HG02943 (cell line): ENCODE results near the gene ANKS1B.
"Not testable (repeated sequence)": the region's sequence is repeated elsewhere in the genome, so short reads cannot be mapped to it uniquely, and the experiment has no call there.

Experiments
- ATAC-seq: cut with Tn5 transposase; IDR thresholded peaks from one replicate; pipeline ENCODE4 v1.9.1; 2021; ENCODE audit warnings: mild to moderate bottlenecking, low read depth, moderate library complexity; ENCODE audit not compliant: unreplicated experiment

ANKS1B gene

DNA sequence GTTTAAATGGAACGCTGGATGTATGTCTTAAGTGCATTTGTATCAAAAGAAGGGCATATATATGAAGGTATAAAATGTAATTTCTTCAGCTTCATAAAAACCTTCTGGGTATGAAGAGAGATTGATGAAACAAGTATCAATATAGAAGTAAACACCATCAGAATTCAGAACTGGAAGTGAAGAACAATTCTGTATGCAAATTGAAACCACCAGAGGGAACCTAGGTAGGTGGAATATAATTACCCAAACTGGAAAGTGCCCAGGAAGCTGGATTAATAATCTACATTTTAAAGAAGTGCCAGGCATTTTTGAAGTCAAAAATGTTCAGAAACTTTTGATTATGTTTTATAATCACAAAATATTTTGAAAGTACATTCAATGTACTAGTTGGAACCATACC is 673.4 kb downstream of the ANKS1B start:
- no peak for ATAC-seq

DNA sequence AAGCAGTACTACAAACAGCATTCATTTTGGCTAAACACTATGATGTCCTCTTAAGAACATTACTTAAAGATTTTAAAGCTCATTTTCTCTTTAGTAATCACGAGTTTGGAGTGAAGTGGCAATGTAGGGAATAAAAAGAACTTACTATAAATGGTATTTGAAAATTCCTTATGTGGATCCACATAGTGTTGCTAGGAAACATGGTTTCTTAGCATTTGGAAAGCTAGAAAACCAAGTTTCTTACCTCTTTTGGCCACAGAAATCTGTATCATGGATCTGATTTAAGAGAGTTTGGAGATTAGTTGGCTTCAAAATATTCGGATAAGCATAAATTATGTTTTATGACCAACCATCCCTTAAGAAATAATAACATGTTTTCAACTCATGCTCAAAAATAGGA is 674.9 kb downstream of the ANKS1B start:
- no peak for ATAC-seq

DNA sequence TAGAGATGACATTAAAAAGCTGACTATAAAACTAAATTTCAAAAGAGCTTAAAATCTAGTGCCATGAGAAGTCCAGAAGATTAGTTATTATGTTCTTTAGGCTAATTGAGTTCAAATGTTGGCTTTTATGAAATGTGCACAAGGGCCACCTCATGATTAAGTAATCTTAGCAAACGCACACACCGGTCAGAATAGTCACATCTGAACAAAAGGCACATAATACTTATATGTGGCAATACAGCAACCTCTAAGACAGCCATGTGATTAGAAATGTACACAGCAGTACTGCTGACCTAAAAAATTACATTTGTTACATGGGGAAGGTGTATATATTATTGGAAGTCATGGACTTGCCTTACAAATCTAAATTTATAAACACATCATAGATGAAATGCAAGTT is 681.9 kb downstream of the ANKS1B start:
- ATAC-seq: no peak

DNA sequence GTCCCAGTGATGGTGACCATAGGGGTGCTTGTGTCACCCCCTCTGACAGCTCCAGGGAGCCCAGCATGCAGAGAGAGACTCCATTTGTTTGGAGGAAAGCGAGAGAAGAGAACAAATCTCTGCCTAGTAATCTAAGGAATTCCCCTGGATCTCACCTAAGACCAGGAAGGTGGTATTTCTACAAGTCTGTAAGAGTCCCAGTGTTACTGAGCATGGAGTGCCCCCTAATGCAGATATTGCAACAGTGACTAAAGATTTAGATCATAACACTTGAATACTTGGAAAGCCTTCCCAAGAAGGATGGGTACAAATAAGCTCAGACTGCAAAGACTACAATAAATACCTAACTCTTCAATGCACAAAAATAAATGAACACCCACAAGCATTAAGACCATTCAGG is 697.6 kb downstream of the ANKS1B start:
- no peak for ATAC-seq

DNA sequence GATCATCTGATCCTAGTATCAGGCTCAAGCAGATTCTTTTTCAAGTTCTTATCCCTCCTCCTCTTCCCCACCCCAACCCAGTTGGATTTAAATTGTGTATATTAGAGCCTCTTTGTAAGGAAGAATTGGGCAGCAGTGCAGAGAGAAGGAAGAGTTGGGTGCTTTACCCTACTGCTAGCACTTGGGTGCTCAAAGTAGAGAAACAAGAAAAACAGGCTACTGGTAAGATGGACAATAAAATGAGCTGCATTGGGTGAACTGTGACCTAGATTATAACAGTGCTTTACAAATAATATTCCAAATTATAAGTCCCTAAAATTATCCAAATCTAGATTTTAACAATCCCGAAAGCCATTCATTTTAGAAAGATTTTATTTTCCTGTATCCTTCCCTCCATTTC is 700.6 kb downstream of the ANKS1B start:
- ATAC-seq: no peak

DNA sequence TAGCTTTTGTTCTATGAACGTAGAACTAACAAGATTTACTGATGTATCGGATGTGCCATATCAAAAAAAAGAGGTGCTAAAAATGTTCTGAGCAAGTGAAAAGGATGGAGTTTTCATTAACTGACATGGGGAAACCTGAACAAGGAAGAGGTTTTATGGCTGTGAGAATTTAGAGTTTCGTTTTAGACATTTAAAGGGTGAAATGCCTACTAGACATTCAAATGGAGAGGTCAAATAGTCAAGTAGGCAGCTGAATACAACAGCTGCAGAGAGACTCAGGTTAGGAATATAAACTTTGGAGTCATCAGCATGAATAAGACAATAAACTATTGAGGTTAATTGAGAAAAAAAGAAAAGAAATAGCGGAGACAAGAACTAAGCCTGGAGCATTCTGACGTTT is 702.1 kb downstream of the ANKS1B start:
- ATAC-seq: no peak

DNA sequence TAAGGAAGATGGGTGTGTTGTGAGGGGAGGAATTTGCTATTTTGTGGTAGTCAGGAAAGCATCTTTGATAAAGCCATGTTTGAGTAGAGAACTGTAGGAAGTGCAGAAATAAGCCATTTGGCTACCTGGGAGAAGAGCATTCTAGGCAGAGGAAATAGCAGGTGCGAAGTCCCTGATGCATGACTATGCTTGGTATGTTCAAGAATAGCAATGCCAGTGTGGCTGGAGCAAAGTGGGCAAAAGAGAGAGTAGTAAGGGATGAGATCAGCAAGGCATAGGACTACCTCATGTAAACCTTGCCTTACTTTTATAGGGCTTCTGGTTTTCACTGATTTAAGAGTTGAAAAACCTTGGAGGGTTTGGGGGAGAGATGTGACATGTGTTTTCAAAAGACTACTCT is 702.6 kb downstream of the ANKS1B start:
- ATAC-seq: no peak

DNA sequence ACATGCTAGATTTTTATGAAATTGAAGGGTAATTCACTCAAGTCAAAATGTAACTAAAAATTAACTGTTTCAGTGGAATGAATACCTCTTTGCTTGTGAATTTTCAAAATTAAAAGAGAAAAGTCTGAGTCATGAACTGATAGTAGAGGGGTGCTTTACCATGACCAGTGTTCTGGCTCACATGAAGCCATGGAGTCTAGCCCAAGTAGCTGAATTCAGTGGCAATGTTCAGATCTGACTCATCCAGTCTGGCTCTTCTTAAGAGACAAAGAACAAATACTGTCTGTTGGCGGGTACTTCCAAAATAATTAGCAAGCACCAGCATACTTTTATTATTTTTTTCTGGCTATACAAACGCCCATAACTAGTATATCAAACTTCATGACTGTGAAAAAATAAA is 703.5 kb downstream of the ANKS1B start:
- ATAC-seq: no peak

DNA sequence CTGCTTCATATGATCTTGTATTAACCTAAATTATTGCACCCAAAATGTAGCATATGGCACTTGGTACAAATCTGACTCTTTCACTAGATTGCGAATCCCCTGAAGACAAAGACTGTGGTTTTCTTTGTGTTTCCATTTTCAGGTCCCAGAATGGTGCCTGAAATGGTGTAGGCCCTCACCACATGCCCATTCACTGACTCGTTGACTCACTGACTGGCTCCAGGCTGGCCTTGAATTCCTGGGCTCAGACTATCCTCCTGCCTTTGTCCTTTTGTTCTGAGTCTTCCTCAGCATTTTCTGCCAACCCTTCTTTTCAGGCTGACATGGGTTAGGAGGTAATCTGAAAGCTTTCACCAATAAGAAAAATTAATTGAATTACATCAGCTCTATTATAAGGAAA is 705.8 kb downstream of the ANKS1B start:
- no peak for ATAC-seq

DNA sequence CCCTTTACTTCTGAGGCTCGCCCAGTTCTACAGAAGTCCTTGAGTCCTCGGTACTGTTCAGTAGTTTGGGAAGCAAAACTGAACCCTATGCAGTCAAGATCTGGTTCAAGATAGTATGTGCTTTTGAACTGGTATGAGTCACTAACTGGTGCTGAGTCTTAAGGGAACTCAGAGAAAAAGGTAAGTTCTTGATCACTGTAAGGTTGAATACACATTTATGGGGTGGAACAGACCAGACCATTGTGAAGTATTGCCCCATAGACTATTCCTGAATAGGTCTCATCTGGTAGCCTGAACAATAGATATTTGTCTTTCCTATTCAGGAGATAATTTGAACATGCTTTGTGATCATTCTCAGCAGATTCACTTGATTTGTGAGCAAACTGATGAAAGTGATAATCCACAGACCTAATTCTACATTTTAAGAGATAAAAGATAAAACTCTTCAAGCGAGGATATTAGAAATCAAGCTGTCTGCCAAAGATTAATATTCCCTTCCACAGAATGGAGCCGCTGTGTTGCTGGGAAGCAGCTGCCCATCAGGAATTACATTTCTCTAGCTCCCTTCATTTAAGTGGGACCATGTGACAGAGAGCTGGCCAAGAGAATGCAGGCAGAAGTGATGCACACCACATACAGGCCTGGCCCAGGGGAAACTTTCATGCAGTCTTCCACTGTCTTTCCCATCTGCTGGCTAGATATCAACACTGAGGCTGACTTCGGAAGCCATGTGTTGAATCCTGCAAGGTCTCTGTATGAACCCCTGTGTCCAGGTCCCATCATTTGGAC is 707.0 kb downstream of the ANKS1B start:
- ATAC-seq: no peak

DNA sequence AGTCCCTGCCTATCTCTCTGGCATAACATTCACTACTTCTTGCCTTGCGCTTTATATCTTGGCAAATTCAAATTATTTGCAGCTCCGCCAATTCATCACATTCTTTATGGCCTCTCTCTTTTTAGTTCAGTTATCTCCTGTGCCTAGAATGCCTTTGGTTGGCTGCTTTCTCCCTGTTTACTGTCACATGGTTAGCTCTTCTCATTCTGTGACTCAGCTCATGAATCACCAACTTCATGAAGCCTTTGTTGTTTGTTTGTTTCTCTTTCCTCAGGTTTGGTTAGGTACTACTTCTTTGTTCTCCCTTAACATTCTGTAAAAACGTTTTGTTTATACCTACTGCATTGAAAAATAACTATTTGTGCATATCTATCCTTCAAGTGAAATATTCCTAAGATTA is 713.7 kb downstream of the ANKS1B start:
- ATAC-seq: no peak

DNA sequence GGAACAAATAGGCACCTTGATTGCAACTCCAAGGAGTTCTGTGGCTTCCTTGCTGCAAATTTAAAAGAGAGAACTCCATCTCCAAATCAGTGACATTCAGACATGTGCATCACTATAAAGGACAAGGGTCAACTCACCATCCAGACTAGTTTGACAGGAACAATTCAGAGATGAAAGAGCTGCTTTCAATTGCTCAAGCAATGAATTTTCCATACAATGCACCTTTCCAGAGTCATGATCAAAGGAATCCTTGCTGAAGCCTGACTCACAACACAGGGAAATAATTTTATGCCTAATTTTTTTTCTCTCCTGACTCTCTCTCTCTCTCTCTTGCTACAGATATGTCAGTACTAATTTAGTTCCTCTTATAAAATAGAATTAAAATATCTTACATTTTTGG is 717.7 kb downstream of the ANKS1B start:
- no peak for ATAC-seq

DNA sequence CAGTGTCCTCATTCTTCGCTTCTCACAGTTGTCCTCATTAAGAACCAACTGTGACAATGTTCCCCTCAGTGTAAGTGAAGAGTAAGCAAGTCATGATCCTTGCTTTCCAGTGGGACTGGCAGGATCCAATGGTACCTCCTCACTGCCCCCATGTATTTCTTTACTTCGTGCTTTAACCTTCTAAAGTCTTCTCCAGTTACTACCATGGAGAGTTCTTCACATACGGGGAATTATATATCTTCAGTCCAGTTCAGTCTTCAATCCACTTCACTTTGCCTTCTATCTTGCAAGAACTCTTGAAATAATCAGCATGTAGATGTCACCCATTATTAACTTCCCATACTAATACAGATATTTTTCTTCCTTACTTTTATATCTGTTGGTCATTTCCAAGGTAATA is 719.1 kb downstream of the ANKS1B start:
- ATAC-seq: no peak

DNA sequence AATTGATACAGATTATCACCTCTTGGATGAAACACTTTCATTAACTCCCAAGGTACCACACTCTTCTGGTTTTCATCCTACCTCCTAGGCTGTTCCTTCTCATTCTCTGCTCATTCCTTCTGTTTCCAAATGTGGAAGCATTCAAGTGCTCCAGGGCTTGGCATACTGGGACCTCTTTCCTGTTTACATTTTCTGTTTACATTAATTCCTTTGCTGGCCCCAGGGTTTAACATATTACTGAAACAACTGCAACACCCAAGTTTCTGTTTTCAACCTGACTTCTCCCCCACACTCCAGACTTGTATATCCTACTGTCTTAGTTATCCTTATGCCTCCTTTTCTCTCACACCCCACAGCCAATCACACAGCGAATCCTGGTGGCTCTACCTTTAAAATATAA is 723.5 kb downstream of the ANKS1B start:
- ATAC-seq: no peak

DNA sequence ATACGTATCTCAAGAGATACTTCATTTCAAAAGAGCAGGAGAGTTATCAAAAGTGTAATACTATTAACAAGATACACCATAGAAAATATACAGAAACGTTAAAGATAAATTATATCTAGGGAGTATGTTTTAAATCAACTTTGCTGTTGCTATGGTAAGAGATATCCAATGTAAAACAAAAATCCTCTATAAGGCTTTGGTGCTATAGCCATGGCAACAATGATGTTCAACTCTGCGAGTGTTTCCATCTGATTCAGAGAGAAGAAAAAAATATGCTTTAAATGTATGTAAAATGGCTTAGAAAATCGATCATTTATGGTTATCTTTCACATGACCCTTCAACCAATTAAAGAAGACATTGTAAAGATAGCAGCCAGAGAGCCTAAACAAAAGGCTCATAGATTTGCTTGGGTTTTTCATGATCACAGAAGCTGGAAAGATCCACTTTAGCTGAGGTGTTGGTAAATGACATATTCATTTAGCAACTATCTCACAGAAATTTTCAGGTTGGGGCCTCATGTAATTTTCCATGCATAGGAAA is 724.2 kb downstream of the ANKS1B start:
- ATAC-seq: no peak

DNA sequence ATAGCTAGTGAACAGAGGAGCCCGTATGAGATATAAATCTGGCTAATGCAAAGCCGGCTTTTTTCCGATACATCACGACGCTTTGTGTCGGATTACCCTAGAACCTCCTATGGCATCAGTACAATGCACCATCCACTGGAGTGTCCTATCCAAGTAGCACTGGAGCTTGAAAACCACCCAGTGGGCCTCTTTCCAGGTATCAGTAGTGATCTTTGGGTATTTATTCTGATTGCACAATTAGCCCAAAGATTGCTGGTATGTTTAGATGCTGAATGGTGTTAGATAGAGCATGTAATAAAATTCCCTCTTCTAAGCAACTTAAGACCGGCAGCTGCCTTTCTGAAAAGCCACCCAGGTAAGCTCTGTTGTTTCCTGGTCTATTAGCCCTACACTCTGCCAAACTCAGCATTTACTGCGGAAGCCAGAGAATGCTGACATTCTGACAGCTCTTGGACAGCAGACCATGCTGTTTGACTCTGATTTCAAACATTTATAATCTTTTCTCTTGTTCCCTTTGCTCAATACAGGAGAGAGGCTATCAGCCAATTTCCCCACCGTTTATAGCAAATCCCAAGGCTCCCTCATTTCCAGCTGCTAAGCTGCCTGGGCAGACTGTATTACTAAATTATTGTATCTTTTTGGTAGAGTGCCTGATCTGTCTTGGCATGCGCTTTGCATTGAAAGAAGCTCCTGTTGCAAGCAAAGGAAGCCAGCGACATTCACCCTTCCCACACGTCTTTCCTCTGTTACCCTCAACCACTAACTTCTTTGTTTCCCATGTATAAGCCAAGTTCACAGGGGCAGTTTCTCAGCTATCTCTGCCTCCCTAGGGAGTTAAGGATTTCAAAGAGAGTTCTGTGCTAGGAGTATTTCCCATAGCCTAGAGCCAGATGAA is 725.4 kb downstream of the ANKS1B start:
- no peak for ATAC-seq

DNA sequence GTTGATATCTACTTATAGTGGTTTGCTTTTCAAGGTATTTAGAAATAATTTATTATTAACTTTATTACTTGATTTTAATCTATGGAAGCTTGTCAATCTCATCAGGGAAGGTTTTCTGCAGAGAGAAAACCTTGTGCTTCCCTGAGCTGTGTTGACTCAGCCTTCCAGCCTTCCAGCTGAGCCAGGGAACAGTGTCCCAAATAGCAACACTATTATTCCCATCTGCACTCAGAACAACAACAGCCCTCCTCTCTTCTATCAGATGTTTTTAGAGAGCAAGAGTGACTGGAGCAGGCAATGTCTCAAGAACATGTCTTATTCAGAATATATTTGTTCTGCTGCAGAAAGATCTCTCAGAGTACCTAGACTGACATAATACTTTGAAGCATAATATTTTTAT is 727.1 kb downstream of the ANKS1B start:
- no peak for ATAC-seq

DNA sequence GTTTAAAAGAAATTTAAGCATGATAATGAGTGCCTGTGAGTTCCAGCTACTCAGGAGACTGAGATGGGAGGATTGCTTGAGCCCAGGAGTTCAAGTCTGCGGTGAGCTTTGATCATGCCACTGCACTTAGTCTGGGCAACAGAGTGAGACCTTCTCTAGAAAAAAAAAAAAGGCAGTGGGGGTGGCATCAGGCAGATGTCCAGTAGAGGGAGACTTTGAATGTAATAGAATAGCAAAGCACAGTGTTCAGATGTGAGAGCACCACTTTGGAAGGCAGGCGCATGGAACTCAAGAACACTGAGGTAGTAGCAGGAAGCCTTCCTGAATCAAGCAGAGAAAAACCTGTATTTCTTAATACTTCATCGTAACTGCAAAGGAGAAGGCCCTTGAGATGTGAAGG is 731.7 kb downstream of the ANKS1B start:
- ATAC-seq: no peak

DNA sequence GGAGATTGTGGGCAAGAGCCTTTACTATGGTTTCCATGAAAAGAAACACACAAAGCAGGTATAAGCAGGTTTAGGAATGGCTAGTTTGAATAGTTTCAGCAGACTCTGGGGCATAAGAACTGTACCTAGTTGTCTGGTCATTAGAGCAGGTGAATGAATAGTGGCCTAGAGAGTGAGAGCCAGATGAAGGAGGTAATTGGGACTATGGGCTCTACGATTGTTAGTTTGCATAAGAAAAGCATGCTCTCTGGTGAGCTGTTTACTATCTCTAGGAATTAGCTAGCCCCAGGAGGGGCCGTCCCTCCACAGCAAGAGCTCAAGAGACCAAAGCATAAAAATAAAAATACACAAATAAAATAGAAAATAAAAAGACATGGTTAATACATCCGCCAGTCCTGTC is 734.6 kb downstream of the ANKS1B start:
- no peak for ATAC-seq

DNA sequence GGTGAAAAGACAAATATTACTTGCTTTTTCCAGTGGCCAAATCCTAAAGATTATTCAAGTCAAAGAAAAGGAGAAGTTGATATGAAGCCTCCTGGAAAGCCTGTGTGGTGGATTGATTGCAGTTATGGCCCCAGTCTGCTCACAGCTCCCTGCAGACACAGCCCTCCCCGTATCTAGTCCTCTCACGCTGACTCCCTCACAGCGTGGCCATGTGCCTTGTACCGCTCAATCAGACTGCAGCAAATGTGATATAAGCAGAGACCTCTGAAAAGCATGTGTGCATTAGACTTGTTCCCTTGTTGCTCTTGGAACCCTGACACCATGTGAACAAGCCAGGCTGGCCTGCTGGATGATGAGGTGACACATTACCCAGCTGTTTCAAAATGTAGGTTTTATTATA is 735.2 kb downstream of the ANKS1B start:
- no peak for ATAC-seq

DNA sequence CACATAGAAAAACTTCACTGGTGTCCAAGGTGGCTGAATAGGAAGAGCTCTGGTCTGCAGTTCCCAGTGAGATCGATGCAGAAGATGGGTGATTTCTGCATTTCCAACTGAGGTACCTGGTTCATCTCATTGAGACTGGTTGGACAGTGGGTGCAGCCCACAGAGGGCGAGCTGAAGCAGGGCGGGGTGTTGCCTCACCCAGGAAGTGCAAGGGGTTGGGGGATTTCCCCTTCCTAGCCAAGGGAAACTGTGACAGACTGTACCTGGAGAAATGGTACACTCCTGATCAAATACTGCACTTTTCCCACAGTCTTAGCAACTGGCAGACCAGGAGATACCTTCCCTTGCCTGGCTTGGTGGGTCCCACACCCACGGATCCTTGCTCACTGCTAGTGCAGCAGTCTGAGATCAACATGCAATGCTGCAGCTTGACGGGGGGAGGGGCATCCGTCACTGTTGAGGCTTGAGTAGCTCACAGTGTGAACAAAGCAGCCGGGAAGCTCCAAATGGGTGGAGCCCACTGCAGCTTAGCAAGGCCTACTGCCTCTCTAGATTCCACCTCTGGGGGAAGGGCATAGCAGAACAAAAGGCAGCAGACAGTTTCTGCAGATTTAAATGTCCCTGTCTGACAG is 746.7 kb downstream of the ANKS1B start:
- not testable (repeated sequence) for ATAC-seq
